T1000 (cell line): ENCODE results near the gene APOBEC2.
A peak's percentile ranks its signal among the peaks of the same experiment; 100 is the strongest.

Experiments used
- DNase-seq: peaks from one replicate; lab custom pipeline; 2025; ENCODE audit warnings: mixed read lengths; lab: John Stamatoyannopoulos, UW

APOBEC2 gene

DNA sequence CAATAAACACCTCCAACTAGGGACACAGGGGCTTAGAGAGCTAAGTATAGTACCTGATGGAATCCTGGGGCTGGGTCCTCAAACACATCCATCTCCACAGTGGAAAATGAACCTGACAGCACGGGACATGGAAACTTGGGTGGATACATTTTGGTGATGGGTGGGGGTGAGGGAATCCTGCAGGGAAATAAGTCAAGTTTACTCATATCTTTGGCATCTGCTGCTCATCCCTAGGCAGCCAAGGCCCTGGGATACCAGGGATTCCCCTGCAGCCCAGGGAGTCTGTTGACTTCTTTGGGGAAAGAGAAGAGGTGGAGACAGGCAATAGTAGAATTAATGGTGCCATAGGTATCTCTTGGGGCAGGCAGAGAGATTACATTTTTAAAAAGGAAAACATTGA, 6.6 kb downstream of the APOBEC2 start:
- peak; percentile 6 for DNase-seq

- DNase-seq, result no peak
These were observed 8.3 kb downstream of the APOBEC2 start for GRCh38 chr6:41061196-41061726.

- no peak for DNase-seq
These were observed 9.1 kb downstream of the APOBEC2 start for GRCh38 chr6:41062056-41062455.

DNA sequence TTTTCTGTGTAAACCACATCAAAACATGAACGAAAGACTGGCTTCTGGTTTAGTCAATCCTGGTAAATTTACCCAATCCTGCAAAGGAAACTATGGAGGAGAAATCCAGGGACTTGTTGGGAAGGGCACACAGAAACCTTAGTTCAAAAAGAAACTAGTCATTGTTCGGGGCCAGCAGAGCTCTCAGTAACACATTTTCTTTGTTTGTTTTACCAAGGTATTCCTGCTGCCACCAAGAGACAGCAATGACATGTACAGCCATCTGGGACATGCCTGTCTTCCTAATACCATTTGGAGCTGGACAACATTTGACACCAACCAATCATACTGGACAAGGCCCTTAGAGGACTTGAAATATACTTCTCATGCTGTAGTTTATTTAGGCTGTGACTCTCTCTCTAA, 10.9 kb downstream of the APOBEC2 start:
- no peak for DNase-seq

DNA sequence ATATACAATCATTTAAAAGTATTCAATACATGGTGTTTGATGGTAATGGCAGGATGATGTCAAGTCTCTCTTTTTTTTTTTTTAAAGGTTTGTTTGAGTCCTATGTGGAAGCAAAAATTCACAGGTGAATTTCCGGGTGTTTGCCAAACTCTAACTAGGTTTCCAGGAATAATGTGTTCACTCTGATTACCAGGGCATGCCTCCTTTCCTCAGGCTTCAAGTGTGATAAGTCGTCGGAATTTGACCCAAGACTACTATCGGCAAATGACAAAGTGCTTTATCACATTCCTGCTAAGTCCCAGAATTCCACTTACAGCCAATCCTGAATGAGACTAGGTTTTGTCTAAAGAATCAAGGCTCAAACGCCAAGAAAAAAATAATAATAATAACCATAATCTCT, 11.8 kb downstream of the APOBEC2 start:
- no peak for DNase-seq

DNA sequence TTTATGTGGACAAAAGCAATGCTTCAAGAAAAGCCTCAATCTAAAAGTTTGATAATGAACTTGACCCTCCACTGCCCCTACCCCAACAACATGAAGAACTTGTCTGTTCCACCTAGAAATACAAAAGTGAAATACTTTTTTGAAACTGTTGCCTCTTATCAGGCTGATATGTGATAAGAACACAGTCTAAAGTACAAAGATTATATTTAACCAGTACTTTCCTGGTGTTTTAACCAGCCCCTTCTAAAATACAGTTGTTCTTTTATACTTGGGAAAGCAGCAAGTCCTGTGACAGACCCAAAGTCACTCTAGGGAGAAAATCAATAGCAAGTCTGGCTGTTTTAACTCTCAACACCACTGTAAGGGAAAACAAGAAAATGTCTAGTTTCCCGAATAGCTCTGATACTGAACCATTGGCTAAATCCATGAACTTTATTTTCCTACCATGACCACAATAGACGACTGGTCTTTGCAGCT, 12.6 kb downstream of the APOBEC2 start:
- DNase-seq, result no peak

- DNase-seq, result peak; percentile 8
These were observed 13.9 kb downstream of the APOBEC2 start for GRCh38 chr6:41066867-41067304.

DNA sequence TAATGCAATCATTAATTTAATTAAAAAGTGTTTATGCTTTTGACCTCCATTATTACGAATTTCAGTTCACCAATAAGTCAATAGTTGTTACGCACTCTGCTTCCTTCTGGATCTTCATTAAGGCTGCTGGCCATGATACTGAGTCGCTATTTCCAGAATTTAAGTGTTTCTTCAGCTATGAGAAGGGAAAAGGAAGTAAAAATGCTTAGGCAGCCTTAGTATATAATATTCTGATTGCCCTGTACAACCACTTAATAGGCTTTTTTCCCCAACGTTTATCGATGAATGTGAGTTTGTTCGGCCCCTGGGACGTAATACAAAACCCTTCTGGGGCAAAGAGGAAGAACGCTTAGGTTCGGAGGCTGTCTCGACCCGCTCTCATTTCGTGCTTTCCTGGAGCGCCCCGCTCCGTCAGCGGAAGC, 18.5 kb downstream of the APOBEC2 start:
- DNase-seq, result no peak

- DNase-seq, result peak; percentile 100
These were observed 19.2 kb downstream of the APOBEC2 start, which contains the start of gene OARD1 for GRCh38 chr6:41071923-41072835. TSS of gene OARD1 (minus strand) at chr6:41072356. CDS start at chr6:41071634, 722 bp downstream.

DNA sequence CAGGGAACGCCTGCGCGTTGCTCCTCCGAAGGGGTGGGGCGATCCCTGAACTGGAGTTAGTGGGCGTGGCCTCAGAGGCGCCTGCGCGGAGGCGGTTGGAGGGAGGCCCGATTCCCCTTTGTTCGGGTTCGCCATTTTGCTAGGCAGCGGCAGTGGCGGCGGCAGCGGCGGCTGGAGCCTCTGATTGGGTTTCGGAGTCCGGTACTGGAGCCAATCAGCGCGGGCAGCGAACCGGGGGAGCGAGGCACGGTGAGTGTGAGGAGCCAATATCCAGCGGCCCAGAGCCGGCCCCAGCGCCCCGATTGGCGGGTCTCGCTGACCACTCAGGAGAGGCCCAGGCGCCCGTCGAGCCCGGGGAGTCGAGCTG, 19.8 kb downstream of the APOBEC2 start, which contains the start of gene NFYA:
Gene NFYA, plus strand, starts transcription at position 139 of the 367 bp plus-strand sequence. CDS start 6,116 bp downstream, outside the sequence.
- peak; percentile 100 for DNase-seq

DNA sequence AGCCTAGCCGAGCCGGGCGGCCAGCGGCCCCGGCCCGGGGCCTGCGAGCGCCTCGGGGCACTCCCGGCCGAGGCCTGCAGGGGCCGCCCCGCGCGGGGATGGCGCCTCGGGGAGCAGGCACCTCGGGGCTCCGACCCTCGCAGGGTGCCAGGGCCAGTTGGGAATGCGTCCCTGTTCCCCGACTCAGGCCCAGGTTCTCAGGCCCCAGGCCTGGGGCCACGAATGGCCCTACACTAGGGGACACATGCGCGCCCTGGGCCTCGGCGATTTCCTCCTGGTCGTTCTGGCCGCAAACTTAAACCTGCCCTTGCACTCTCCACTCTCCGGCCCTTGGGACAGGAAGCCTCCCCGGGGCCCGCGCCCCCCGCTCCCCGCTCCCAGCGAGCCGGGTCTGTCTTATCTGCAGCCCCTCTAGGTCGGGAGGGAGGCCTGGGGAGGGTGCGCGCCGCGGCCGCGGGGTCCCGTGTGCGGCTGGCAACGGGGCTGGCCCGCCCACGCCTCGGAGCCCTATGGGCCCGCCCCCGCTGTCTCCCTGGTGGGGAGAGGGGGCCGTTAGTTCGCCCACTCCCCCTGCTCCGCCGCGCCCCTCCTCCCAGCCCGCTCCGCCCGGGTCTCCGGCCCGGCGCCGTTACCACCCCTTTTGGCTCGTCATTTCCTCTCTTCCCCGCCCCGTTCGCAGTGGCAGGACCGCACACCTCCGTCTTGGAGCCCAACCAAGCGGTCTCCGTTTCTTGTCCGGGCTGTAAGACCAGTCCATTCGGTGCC, 20.4 kb downstream of the APOBEC2 start:
- DNase-seq, result peak; percentile 20

DNA sequence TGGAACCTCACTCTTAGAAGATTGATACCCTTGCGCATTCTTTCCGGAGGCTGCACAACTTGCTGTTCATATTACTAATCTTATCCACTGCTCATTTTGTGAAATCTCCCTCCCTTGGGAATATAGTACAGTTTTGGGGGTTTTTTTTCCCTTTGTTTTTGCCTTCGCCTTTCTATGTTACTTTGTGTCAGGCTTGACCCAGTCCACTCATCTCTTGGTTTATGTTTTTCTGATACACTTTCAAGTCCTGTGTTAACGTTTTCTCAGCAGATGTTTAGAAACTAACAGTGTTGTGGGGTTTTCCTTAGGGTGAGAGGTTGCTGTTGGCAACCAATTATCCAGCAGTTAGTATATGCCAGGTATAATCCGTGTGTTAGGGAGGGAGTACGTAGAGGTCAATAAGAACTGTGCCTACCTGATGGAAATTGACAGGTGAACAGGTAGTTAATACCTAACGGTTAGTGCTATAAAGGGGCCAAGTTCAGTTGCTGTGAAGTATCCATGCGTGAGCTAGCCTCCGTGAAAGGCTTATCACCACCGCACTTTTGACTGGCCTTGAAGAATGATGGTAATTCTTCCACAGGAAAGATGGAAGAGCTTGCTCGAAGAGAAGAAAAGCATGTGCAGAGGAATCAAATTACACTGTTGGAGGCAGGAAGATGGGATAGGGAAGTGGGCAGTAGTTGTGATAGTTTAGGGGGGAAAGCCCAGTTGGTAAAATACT, 21.1 kb downstream of the APOBEC2 start:
- DNase-seq, result no peak

DNA sequence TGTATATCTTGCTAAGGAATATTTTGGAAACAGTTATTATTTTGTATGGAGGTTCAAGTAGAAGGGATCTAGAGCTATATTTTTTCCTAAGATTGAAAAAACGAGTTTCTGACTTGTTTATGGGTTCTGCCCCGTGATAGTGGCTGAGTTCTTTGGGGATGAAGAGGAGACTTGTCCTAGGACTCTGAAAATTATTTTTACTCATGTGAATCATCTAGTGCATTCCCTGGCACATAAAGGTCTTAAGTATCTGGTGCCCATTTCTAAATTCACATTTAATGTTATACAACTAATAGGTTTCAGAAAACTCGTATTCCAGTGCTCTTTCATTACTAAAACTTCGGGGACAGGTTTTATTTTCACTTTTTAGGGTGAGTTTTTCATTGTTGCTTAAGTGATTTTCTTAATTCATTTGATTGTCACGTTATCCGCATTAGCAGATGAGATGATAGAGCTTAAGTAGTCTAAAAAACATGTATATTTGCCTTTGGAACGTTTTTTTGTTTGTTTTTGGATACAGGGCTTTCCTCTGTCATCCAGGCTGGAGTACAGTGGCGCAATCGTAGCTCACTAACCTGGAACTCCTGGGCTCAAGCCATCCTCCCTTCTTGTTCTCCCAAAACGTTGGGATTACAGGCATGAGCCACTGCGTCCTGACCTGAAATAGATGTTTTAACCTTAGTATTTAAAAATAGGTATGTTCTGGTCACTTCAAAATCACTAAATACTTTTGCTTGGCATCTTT, 21.9 kb downstream of the APOBEC2 start:
- no peak for DNase-seq

GRCh38 chr6:41075651-41076626, 22.9 kb downstream of the APOBEC2 start:
- DNase-seq, result no peak

DNA sequence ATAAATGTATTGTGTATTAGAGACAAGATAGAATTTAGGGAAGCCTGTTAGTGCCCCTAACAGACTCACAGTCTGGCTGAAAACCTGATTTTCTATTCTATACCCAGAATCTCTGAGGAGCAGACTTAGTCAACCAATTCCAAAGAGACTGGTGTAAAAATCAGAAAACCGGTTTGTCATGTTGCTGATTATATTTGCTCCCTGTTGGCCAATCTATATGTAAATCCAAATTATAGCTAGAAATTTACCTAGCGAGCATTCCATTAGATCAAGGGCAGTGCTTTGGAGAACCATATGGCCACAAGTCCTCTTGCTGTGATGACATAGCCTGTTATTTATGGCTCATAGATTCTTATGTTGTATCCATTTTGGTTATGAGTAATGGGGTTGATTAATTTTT, 24.5 kb downstream of the APOBEC2 start:
- DNase-seq, result no peak

DNA sequence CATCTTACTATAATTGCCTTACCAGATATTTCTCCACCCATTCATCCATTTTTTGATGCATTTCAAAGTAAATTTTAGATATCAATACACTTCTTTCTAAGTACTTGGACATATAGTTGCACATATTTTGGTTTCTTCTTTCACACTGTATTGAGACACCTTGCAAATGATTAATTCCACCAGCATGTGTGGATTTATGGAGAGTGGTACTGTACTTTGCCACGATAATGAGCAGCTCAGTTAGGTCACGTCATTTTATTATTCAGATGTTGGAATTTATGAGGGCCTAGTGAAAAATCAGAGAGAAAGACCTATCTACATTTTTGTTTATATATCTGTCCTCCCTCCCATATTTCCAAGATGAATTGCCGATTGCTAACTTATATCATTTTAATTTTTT, 25.1 kb downstream of the APOBEC2 start:
- no peak for DNase-seq

DNA sequence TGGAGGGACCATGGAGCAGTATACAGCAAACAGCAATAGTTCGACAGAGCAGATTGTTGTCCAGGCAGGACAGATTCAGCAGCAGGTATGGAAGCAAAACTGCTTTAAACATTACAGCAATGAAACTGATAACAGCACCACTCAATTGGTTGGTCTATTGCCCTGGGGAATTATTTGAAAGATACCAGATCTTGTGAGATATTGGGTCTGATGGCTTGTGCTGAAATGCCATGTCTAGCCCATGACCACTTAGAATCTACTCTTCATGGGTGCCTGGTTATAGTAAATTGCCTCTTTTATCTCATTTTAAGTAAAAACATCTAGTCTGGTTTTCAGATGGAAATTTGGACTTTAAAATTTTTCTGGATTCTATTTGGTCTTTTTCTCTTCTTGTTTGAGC, 26.1 kb downstream of the APOBEC2 start:
- DNase-seq, result no peak

GRCh38 chr6:41080621-41081020, 27.6 kb downstream of the APOBEC2 start:
- DNase-seq, result no peak

GRCh38 chr6:41083072-41083471, 30.1 kb downstream of the APOBEC2 start:
- no peak for DNase-seq

DNA sequence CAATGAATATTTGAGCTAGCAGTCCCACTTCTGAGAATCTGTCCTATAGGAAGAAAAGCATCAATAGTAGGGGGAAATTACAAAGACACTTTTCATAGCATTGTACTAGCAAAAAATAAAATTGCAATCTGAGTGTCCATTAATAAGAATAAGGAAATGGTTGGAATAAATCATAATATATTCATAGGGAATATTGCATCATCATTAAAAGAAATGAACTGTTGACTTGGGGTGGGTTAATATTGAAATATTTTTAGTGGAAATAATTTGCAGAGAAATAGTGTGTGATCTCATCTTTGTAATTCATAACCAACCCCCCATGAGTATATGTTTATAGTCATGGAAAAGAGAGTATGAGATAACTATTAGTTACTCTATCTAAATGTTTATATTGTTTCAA, 32.2 kb downstream of the APOBEC2 start:
- no peak for DNase-seq
